ENCODE results near the gene DTD2.

DNA sequence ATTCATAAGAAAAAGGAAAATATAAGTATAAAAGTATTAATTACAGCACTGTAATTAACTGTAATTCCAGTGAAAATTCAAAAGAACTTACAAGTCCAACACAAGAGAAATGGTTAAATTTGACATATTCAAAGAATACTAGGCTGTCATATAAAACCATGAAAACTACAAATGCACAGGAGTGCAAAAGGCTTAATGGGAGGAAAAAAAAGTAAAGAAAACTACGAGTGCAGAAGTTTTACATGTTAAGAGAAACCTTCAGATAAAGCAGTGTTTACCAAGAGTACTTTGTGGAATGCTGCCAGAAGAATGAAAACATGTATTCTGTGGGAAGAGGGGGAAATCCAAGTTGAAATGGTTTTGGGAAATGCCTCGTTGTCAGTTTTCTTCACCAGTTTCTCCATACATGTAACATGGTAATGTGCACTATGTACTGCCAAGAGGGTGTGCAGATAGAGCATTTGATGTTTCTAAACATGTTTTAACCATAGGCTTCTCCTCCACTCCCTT is 46.0 kb downstream of the DTD2 start:
- TF ChIP-seq, protein P1, sequence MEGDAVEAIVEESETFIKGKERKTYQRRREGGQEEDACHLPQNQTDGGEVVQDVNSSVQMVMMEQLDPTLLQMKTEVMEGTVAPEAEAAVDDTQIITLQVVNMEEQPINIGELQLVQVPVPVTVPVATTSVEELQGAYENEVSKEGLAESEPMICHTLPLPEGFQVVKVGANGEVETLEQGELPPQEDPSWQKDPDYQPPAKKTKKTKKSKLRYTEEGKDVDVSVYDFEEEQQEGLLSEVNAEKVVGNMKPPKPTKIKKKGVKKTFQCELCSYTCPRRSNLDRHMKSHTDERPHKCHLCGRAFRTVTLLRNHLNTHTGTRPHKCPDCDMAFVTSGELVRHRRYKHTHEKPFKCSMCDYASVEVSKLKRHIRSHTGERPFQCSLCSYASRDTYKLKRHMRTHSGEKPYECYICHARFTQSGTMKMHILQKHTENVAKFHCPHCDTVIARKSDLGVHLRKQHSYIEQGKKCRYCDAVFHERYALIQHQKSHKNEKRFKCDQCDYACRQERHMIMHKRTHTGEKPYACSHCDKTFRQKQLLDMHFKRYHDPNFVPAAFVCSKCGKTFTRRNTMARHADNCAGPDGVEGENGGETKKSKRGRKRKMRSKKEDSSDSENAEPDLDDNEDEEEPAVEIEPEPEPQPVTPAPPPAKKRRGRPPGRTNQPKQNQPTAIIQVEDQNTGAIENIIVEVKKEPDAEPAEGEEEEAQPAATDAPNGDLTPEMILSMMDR (conservative IDR thresholded peaks at IDR 0.05 in 1 of 2, IDR thresholded peaks at IDR 0.05 in 1 of 2; ENCODE audit: extremely low read depth in 1 of 2, insufficient read depth in 1 of 2, low read depth in 1 of 2, low read length in 2 of 2), result no peak
- TF ChIP-seq EZH2 (IDR thresholded peaks at IDR 0.05; ENCODE audit: borderline replicate concordance, low read length), result no peak
